SK-N-SH (cell line): ENCODE results near the gene ZNF547. TPM values are rescaled to one million over a fixed set of nuclear protein-coding genes. Genes with fewer than 3 reads are reported as not detected.

ENCODE experiments used
- CTCF ChIA-PET: fragments of 300-600, 350-600 bp; formaldehyde crosslinking; extraction: SDS; loops from one replicate; lab custom pipeline; 2021; lab: Yijun Ruan, JAX
- POLR2A ChIA-PET: fragments of 350-600 bp; sonication (Branson Sonifier 250); formaldehyde crosslinking; extraction: SDS; loops from one replicate; lab custom pipeline; 2020; ENCODE audit warnings: antibody characterized with exemption, inconsistent platforms; lab: Yijun Ruan, JAX
- DNase-seq: peaks from one replicate; pipeline ENCODE4 v3.0.0; 2012
- H2AFZ ChIP-seq: fragments of 200-600 bp; sonication (generic); 2 replicates; pipeline ENCODE4 v1.8.1; 2016; ENCODE audit warnings: antibody characterized with exemption, mild to moderate bottlenecking, low read depth
- H3F3A ChIP-seq: fragments of 200-600 bp; sonication (generic); replicated peaks from 2 replicates; pipeline ENCODE3; 2016; ENCODE audit warnings: antibody characterized with exemption, mild to moderate bottlenecking; ENCODE audit not compliant: insufficient read depth
- H3K27ac ChIP-seq, 2 experiments: fragments of 200-500 bp in 1 of 2; fragments of 200-600 bp in 1 of 2; sonication (Bioruptor generic) in 1 of 2; sonication (generic), shearing (Covaris generic) in 1 of 2; 2 replicates each; pipeline versions ENCODE4 v1.5.1 to v1.6.1; 2014 to 2016; ENCODE audit warnings: low read depth in 2 of 2, inconsistent platforms in 1 of 2, low read length in 1 of 2, mild to moderate bottlenecking in 1 of 2, mixed read lengths in 1 of 2
- H3K27me3 ChIP-seq: fragments of 200-600 bp; sonication (generic), shearing (Covaris generic); 2 replicates; pipeline ENCODE4 v1.6.1; 2016; ENCODE audit warnings: mixed run types; ENCODE audit not compliant: insufficient read depth
- H3K36me3 ChIP-seq, 2 experiments: fragments of 200-500 bp in 1 of 2; fragments of 200-600 bp in 1 of 2; sonication (Bioruptor generic) in 1 of 2; sonication (generic) in 1 of 2; replicated peaks in 1 of 2; 2 replicates each; pipeline versions ENCODE3 to v1.5.1; 2014 to 2016; ENCODE audit warnings: low read length in 1 of 2, mild to moderate bottlenecking in 1 of 2; ENCODE audit not compliant: insufficient read depth in 2 of 2, control insufficient read depth in 1 of 2
- H3K4me1 ChIP-seq, 2 experiments: fragments of 200-500 bp in 1 of 2; fragments of 200-600 bp in 1 of 2; sonication (Bioruptor generic) in 1 of 2; sonication (generic), shearing (Covaris generic) in 1 of 2; 2 replicates each; pipeline versions ENCODE4 v1.5.1 to v1.6.1; 2014 to 2016; ENCODE audit warnings: low read depth in 1 of 2, low read length in 1 of 2, mixed run types in 1 of 2; ENCODE audit not compliant: insufficient read depth in 2 of 2, control insufficient read depth in 1 of 2
- H3K4me2 ChIP-seq: fragments of 200-600 bp; sonication (generic), shearing (Covaris generic); 2 replicates; pipeline ENCODE4 v1.6.1; 2017; ENCODE audit warnings: mixed run types
- H3K4me3 ChIP-seq, 2 experiments: fragments of 200-500 bp in 1 of 2; fragments of 200-600 bp in 1 of 2; sonication (Bioruptor generic) in 1 of 2; sonication (generic), shearing (Covaris generic) in 1 of 2; 2 replicates each; pipeline versions ENCODE4 v1.5.1 to v1.8.1; 2014 to 2016; ENCODE audit warnings: low read depth in 2 of 2, inconsistent platforms in 1 of 2, low read length in 1 of 2, mild to moderate bottlenecking in 1 of 2, mixed read lengths in 1 of 2, moderate library complexity in 1 of 2
- H3K79me2 ChIP-seq: fragments of 200-600 bp; sonication (generic); 2 replicates; pipeline ENCODE4 v1.8.1; 2017; ENCODE audit warnings: mild to moderate bottlenecking; ENCODE audit not compliant: insufficient read depth
- H3K9ac ChIP-seq: fragments of 200-600 bp; sonication (generic); 2 replicates; pipeline ENCODE4 v1.6.1; 2017; ENCODE audit warnings: mixed run types
- H3K9me2 ChIP-seq: fragments of 200-600 bp; sonication (generic); 2 replicates; pipeline ENCODE4 v1.6.1; 2017; ENCODE audit warnings: mixed run types
- H3K9me3 ChIP-seq: fragments of 200-600 bp; sonication (generic); 2 replicates; pipeline ENCODE4 v1.6.1; 2017; ENCODE audit warnings: mixed run types, mild to moderate bottlenecking, moderate library complexity
- H4K20me1 ChIP-seq: fragments of 200-600 bp; sonication (generic); 2 replicates; pipeline ENCODE4 v1.6.1; 2017; ENCODE audit warnings: mild to moderate bottlenecking, mixed run types; ENCODE audit not compliant: insufficient read depth
- EZH2phosphoT487 ChIP-seq: fragments of 200-600 bp; sonication (generic); IDR thresholded peaks from 2 replicates; pipeline ENCODE4 v1.6.1; 2017; ENCODE audit warnings: low read depth, mixed run types, mild to moderate bottlenecking, antibody characterized with exemption, moderate library complexity, borderline replicate concordance
- FOXJ3 ChIP-seq: sonication (generic); formaldehyde crosslinking; IDR thresholded peaks from 2 replicates; pipeline ENCODE4 v1.5.1; 2020; ENCODE audit warnings: mild to moderate bottlenecking, missing genetic modification reagents
- GABPA ChIP-seq: IDR thresholded peaks from 2 replicates; pipeline ENCODE4 v1.4.0; 2012; ENCODE audit warnings: low read depth, mild to moderate bottlenecking
- GATA2 ChIP-seq: sonication (generic); formaldehyde crosslinking; IDR thresholded peaks from 2 replicates; pipeline ENCODE4 v1.5.0; 2020; ENCODE audit warnings: mild to moderate bottlenecking, missing genetic modification reagents
- JUND ChIP-seq: IDR thresholded peaks from 2 replicates; pipeline ENCODE4 v1.4.0; 2012
- MXI1 ChIP-seq: IDR thresholded peaks from 2 replicates; pipeline ENCODE4 v1.6.1; 2012; ENCODE audit warnings: mild to moderate bottlenecking, low read depth, low read length, improper control_type of control experiment
- NRF1 ChIP-seq: IDR thresholded peaks from 2 replicates; pipeline ENCODE4 v1.6.1; 2012; ENCODE audit warnings: low read depth, mild to moderate bottlenecking, low read length
- POLR2AphosphoS5 ChIP-seq: IDR thresholded peaks from 2 replicates; pipeline ENCODE4 v1.6.1; 2012; ENCODE audit warnings: low read depth, low read length
- RAD21 ChIP-seq: IDR thresholded peaks from 2 replicates; pipeline ENCODE4 v1.6.1; 2012; ENCODE audit warnings: mild to moderate bottlenecking, low read length
- SIN3A ChIP-seq: IDR thresholded peaks from 2 replicates; pipeline ENCODE4 v1.6.1; 2012; ENCODE audit warnings: low read depth, mild to moderate bottlenecking, low read length, moderate library complexity, borderline replicate concordance
- WGBS: methylation state at CpG from one replicate; pipeline ENCODE4 v1.1.6; 2017; ENCODE audit warnings: low lambda C conversion rate; 5-methylcytosine and 5-hydroxymethylcytosine counted together
- polyA plus RNA-seq, 3 experiments: library from polyadenylated mRNA; depleted of rRNA; stranded (reverse); fragments of >200 nt; gene quantifications; 2 replicates each; pipeline ENCODE4 v1.2.3, GENCODE V29; 2012
- TF ChIP-seq, protein P1 (sequence below): fragments of 150-350 bp; IDR thresholded peaks from 2 replicates; pipeline ENCODE4 v1.6.1; 2017; ENCODE audit warnings: antibody characterized with exemption, low read length, low read depth, borderline replicate concordance
- TF ChIP-seq, protein P2 (sequence below): fragments of 150-350 bp; IDR thresholded peaks from 2 replicates; pipeline ENCODE4 v1.6.1; 2016; ENCODE audit warnings: mild to moderate bottlenecking, low read depth, low read length
- TF ChIP-seq, protein P3 (sequence below): IDR thresholded peaks from 2 replicates; pipeline ENCODE4; 2012

The ZNF547 gene
- polyA plus RNA-seq, 1 of the 3 experiments (the other 2 are of a cell fraction): 1.5 TPM

DNA sequence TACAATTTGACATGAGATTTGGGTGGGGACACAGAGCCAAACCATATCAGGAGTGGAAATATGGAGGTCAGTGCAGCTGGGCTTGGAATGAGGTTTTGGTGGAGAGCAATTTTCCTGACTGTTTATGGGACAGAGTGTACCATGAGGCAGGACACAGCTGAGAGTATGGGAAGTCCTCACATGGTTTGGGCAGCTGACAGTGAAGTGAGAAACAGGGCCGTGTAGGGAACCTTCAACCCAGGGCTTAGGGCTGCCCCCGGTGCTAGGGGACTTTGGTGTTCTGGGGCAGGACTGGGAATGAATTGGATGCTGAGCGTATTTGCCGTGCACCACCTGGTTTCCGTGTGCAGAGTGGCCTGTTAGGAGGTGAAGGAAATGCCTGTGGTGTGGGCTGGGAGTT is 32.4 kb downstream of the ZNF547 start:
- Histone ChIP-seq H2AFZ (no peak overlapping the region), H3K9me3 (no peaks in the 10 kb centered on the region; the same call in 1 of the 2 replicates), H3K27ac (no peak overlapping the region), H3K4me3 (no peak overlapping the region), H4K20me1 (no peaks in the 10 kb centered on the region), H3F3A (peaks cover 5% of the 10 kb centered on the region), H3K9me2 (no peaks in the 10 kb centered on the region), H3K9ac (no peak overlapping the region), H3K27me3 (no peaks in the 10 kb centered on the region), H3K79me2 (peaks cover 56% of the 10 kb centered on the region), H3K4me2 (no peak overlapping the region), H3K36me3 (peaks cover 43 to 47% of the 10 kb centered on the region in 2 experiments), H3K4me1 (peaks cover 0 to 4% of the 10 kb centered on the region in 2 experiments; a peak in 2 of 4 replicates)
- POLR2A ChIA-PET: no interaction called here
- no peak for TF ChIP-seq POLR2AphosphoS5
- TF ChIP-seq, protein P1, sequence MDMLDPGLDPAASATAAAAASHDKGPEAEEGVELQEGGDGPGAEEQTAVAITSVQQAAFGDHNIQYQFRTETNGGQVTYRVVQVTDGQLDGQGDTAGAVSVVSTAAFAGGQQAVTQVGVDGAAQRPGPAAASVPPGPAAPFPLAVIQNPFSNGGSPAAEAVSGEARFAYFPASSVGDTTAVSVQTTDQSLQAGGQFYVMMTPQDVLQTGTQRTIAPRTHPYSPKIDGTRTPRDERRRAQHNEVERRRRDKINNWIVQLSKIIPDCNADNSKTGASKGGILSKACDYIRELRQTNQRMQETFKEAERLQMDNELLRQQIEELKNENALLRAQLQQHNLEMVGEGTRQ: no peak
- TF ChIP-seq, protein P2, sequence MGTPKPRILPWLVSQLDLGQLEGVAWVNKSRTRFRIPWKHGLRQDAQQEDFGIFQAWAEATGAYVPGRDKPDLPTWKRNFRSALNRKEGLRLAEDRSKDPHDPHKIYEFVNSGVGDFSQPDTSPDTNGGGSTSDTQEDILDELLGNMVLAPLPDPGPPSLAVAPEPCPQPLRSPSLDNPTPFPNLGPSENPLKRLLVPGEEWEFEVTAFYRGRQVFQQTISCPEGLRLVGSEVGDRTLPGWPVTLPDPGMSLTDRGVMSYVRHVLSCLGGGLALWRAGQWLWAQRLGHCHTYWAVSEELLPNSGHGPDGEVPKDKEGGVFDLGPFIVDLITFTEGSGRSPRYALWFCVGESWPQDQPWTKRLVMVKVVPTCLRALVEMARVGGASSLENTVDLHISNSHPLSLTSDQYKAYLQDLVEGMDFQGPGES: no peak
- TF ChIP-seq, protein P3, sequence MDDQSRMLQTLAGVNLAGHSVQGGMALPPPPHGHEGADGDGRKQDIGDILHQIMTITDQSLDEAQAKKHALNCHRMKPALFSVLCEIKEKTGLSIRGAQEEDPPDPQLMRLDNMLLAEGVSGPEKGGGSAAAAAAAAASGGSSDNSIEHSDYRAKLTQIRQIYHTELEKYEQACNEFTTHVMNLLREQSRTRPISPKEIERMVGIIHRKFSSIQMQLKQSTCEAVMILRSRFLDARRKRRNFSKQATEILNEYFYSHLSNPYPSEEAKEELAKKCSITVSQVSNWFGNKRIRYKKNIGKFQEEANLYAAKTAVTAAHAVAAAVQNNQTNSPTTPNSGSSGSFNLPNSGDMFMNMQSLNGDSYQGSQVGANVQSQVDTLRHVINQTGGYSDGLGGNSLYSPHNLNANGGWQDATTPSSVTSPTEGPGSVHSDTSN: no peak
- no peak for TF ChIP-seq RAD21
- TF ChIP-seq NRF1: no peak
- no peak for TF ChIP-seq MXI1
- DNase-seq: no peak
- CTCF ChIA-PET: no interaction called here
- 74% methylated on average over 5 of the region's 5 CpGs for WGBS

DNA sequence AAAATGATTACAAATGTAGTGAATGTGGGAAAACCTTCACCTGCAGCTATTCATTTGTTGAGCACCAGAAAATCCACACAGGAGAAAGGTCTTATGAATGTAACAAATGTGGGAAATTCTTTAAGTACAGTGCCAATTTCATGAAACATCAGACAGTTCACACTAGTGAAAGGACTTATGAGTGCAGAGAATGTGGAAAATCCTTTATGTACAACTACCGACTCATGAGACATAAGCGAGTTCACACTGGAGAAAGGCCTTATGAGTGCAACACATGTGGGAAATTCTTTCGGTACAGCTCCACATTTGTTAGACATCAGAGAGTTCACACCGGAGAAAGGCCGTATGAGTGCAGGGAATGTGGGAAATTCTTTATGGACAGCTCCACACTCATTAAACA is 35.5 kb downstream of the ZNF547 start:
- TF ChIP-seq GABPA: no peak
- TF ChIP-seq GATA2: no peak
- TF ChIP-seq EZH2phosphoT487: no peak
- no peak for TF ChIP-seq JUND
- no peak for TF ChIP-seq MXI1
- no peak for TF ChIP-seq FOXJ3
- no peak for TF ChIP-seq SIN3A
- Histone ChIP-seq H2AFZ (no peak overlapping the region), H3K9me2 (no peaks in the 10 kb centered on the region), H3K36me3 (peaks cover 29 to 48% of the 10 kb centered on the region in 2 experiments), H3K9ac (no peak overlapping the region), H3K4me1 (no peaks in the 10 kb centered on the region), H3K9me3 (no peaks in the 10 kb centered on the region; the same call in 1 of the 2 replicates), H3K27ac (no peak overlapping the region), H3K27me3 (no peaks in the 10 kb centered on the region), H4K20me1 (no peaks in the 10 kb centered on the region), H3K79me2 (peaks cover 27% of the 10 kb centered on the region), H3F3A (no peaks in the 10 kb centered on the region), H3K4me3 (no peak overlapping the region), H3K4me2 (no peak overlapping the region)
- no peak for DNase-seq
- 98% methylated on average over 5 of the region's 5 CpGs for WGBS
- CTCF ChIA-PET: interaction anchor here (0.8 to 1.5 kb wide), 2 partner anchors 7 to 8 kb away, joined by 4 read pairs; no protein-coding TSS in a partner anchor
- POLR2A ChIA-PET: no interaction called here
